ENCODE results near the gene ERN1.

DNA sequence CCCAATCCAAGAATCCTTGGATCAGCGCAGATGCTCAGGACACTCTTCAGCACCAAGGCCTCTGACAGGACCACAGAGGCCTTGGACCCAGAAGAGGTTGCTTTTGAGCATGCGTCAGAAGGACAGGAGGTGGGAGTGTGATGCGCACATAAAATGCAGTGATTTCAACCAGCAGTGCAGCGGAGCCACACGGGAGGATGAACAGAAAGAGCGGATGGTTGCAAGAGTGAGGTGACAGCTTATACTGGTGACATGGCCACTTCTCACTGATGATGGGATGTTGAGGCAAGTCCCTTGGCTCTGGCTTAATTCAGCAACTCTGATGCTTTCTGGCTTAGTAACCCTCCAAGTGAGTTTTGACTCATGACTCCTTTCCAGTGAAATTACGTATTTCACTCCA lies 25.2 kb upstream of the ERN1 start:
- TF ChIP-seq, protein P1, sequence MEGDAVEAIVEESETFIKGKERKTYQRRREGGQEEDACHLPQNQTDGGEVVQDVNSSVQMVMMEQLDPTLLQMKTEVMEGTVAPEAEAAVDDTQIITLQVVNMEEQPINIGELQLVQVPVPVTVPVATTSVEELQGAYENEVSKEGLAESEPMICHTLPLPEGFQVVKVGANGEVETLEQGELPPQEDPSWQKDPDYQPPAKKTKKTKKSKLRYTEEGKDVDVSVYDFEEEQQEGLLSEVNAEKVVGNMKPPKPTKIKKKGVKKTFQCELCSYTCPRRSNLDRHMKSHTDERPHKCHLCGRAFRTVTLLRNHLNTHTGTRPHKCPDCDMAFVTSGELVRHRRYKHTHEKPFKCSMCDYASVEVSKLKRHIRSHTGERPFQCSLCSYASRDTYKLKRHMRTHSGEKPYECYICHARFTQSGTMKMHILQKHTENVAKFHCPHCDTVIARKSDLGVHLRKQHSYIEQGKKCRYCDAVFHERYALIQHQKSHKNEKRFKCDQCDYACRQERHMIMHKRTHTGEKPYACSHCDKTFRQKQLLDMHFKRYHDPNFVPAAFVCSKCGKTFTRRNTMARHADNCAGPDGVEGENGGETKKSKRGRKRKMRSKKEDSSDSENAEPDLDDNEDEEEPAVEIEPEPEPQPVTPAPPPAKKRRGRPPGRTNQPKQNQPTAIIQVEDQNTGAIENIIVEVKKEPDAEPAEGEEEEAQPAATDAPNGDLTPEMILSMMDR (tag by site-specific recombination; IDR thresholded peaks at IDR 0.05), result no peak
- TF ChIP-seq PATZ1 (tag by site-specific recombination; IDR thresholded peaks at IDR 0.05) (no peak), ZNF768 (tag by site-specific recombination; IDR thresholded peaks at IDR 0.05) (no peak), SP2 (tag by site-specific recombination; IDR thresholded peaks at IDR 0.05) (no peak)

Measured in HEK293 (cell line).